H1 (cell line): ENCODE results near the gene SAT1. TPM values are rescaled to one million over a fixed set of nuclear protein-coding genes. Genes with fewer than 3 reads are reported as not detected.

Experiments used
- RXRA ChIP-seq: IDR thresholded peaks from 2 replicates; pipeline ENCODE4 v1.6.1; 2011; ENCODE audit warnings: low read depth, mild to moderate bottlenecking, low read length, moderate library complexity; ENCODE audit not compliant: insufficient read depth
- TBP ChIP-seq: IDR thresholded peaks from 2 replicates; pipeline ENCODE4 v1.6.1; 2011; ENCODE audit warnings: low read depth, low read length, improper control_type of control experiment
- polyA plus RNA-seq, 7 experiments: library from polyadenylated mRNA; depleted of rRNA in 3 of 7; stranded (reverse) in 5 of 7; unstranded in 2 of 7; fragments of >200 nt in 5 of 7; fragments of 200-250 nt in 2 of 7; gene quantifications; 1 replicate in 5 of 7; 2 replicates in 1 of 7; 4 replicates in 1 of 7; pipeline versions ENCODE4 v1.2.1 to v1.2.3, GENCODE V29; 2011 to 2013; ENCODE audit warnings: missing spikeins in 2 of 7, mixed read lengths in 2 of 7
- total RNA-seq: library from RNA; stranded (reverse); fragmentation: NEBNext Ultra II Directional; extraction: Animal tissue kit (Norgen Biotek cat#: 25700); gene quantifications from 2 replicates; pipeline ENCODE4 v1.2.1, GENCODE V29; 2021
- TF ChIP-seq, protein P1 (sequence below): fragments of 300-600 bp; sonication (generic); IDR thresholded peaks from 2 replicates; pipeline ENCODE4 v1.7.1; 2012; ENCODE audit warnings: low read length, moderate library complexity, mild to moderate bottlenecking, inconsistent platforms; ENCODE audit not compliant: insufficient replicate concordance

Gene SAT1
- total and polyA plus RNA-seq, 2 of the 8 experiments (the other 6 are each of a cell fraction or from before 2014, with no cell fraction given), result 29.2 to 36.8 TPM

DNA sequence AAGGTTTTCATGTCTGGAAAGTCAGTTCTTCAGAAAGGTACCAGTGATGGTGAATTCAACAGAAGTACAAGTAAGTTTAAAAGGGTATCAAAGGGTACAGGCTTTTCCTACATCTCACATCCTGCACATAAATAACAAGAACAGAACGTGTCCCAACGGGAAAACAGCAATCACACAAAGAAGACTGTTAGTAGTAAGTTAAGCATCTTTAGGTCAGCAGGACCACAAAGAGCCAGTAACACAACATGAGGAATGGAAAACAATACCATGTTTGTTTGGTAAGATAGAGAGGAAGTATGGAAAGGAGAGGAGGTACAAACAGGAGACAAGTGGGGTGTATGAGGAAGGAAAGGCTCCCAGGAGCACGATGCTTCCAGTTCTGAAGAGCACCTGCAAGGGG, 43.2 kb downstream of the SAT1 start (continued):
- TF ChIP-seq, protein P1, sequence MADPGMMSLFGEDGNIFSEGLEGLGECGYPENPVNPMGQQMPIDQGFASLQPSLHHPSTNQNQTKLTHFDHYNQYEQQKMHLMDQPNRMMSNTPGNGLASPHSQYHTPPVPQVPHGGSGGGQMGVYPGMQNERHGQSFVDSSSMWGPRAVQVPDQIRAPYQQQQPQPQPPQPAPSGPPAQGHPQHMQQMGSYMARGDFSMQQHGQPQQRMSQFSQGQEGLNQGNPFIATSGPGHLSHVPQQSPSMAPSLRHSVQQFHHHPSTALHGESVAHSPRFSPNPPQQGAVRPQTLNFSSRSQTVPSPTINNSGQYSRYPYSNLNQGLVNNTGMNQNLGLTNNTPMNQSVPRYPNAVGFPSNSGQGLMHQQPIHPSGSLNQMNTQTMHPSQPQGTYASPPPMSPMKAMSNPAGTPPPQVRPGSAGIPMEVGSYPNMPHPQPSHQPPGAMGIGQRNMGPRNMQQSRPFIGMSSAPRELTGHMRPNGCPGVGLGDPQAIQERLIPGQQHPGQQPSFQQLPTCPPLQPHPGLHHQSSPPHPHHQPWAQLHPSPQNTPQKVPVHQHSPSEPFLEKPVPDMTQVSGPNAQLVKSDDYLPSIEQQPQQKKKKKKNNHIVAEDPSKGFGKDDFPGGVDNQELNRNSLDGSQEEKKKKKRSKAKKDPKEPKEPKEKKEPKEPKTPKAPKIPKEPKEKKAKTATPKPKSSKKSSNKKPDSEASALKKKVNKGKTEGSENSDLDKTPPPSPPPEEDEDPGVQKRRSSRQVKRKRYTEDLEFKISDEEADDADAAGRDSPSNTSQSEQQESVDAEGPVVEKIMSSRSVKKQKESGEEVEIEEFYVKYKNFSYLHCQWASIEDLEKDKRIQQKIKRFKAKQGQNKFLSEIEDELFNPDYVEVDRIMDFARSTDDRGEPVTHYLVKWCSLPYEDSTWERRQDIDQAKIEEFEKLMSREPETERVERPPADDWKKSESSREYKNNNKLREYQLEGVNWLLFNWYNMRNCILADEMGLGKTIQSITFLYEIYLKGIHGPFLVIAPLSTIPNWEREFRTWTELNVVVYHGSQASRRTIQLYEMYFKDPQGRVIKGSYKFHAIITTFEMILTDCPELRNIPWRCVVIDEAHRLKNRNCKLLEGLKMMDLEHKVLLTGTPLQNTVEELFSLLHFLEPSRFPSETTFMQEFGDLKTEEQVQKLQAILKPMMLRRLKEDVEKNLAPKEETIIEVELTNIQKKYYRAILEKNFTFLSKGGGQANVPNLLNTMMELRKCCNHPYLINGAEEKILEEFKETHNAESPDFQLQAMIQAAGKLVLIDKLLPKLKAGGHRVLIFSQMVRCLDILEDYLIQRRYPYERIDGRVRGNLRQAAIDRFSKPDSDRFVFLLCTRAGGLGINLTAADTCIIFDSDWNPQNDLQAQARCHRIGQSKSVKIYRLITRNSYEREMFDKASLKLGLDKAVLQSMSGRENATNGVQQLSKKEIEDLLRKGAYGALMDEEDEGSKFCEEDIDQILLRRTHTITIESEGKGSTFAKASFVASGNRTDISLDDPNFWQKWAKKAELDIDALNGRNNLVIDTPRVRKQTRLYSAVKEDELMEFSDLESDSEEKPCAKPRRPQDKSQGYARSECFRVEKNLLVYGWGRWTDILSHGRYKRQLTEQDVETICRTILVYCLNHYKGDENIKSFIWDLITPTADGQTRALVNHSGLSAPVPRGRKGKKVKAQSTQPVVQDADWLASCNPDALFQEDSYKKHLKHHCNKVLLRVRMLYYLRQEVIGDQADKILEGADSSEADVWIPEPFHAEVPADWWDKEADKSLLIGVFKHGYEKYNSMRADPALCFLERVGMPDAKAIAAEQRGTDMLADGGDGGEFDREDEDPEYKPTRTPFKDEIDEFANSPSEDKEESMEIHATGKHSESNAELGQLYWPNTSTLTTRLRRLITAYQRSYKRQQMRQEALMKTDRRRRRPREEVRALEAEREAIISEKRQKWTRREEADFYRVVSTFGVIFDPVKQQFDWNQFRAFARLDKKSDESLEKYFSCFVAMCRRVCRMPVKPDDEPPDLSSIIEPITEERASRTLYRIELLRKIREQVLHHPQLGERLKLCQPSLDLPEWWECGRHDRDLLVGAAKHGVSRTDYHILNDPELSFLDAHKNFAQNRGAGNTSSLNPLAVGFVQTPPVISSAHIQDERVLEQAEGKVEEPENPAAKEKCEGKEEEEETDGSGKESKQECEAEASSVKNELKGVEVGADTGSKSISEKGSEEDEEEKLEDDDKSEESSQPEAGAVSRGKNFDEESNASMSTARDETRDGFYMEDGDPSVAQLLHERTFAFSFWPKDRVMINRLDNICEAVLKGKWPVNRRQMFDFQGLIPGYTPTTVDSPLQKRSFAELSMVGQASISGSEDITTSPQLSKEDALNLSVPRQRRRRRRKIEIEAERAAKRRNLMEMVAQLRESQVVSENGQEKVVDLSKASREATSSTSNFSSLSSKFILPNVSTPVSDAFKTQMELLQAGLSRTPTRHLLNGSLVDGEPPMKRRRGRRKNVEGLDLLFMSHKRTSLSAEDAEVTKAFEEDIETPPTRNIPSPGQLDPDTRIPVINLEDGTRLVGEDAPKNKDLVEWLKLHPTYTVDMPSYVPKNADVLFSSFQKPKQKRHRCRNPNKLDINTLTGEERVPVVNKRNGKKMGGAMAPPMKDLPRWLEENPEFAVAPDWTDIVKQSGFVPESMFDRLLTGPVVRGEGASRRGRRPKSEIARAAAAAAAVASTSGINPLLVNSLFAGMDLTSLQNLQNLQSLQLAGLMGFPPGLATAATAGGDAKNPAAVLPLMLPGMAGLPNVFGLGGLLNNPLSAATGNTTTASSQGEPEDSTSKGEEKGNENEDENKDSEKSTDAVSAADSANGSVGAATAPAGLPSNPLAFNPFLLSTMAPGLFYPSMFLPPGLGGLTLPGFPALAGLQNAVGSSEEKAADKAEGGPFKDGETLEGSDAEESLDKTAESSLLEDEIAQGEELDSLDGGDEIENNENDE, result no peak
- no peak for TF ChIP-seq TBP
- no peak for TF ChIP-seq RXRA
